Cardiac muscle cell (in vitro differentiated cells and primary cell): ENCODE results near the gene CBFA2T3. TPM values are rescaled to one million over a fixed set of nuclear protein-coding genes. Genes with fewer than 3 reads are reported as not detected.

Experiments
- DNase-seq, 2 donors: peaks; one replicate each; pipeline versions ENCODE4 v3.0.0 to v3.0.0-alpha.2; 2010 to 2017; ENCODE audit warnings: low read depth in 1 of 2, low spot score in 1 of 2
- H3K27ac ChIP-seq: fragments of 200-600 bp; sonication (generic); 2 replicates; pipeline ENCODE4 v1.5.1; 2016
- H3K27me3 ChIP-seq: fragments of 200-600 bp; sonication (generic); 2 replicates; pipeline ENCODE4 v1.6.0; 2016; ENCODE audit warnings: control low read depth
- H3K36me3 ChIP-seq: fragments of 200-600 bp; sonication (generic); 2 replicates; pipeline ENCODE4 v1.5.1; 2016; ENCODE audit warnings: control low read depth
- H3K4me1 ChIP-seq: fragments of 200-600 bp; sonication (generic); 2 replicates; pipeline ENCODE4 v1.8.1; 2017; ENCODE audit warnings: low read depth, mild to moderate bottlenecking, mixed run types
- H3K4me3 ChIP-seq: fragments of 200-600 bp; sonication (generic); 2 replicates; pipeline ENCODE4 v1.5.1; 2016; ENCODE audit warnings: mild to moderate bottlenecking
- H3K9me3 ChIP-seq: fragments of 200-600 bp; sonication (generic); 2 replicates; pipeline ENCODE4 v1.5.1; 2017; ENCODE audit warnings: low read depth, mild to moderate bottlenecking, control low read depth
- CTCF ChIP-seq: IDR thresholded peaks from 2 replicates; pipeline ENCODE4 v1.5.1; 2012; ENCODE audit warnings: low read depth, mild to moderate bottlenecking, low read length
- polyA plus RNA-seq: library from polyadenylated mRNA; unstranded; fragments of >200 nt; fragmentation: Nextera tagmentation; extraction: Ambion mirVana; gene quantifications from 2 replicates; pipeline ENCODE4 v1.2.1, GENCODE V29; 2016
- total RNA-seq: library from RNA; depleted of rRNA; stranded (reverse); fragments of >200 nt; gene quantifications from 2 replicates; pipeline ENCODE4 v1.2.3, GENCODE V29; 2016

CBFA2T3 gene
- total and polyA plus RNA-seq, 2 experiments from 2014 or later: 0.69 to 1.5 TPM

- no peak for DNase-seq
- H3K27me3 ChIP-seq: no peaks in the 10 kb centered on the region
- no peaks in the 10 kb centered on the region for H3K4me1 ChIP-seq
- TF ChIP-seq CTCF: no peak
- H3K4me3 ChIP-seq: no peak overlapping the region
- no peak overlapping the region for H3K27ac ChIP-seq
- peaks cover 2% of the 10 kb centered on the region for H3K36me3 ChIP-seq
- H3K9me3 ChIP-seq: no peaks in the 10 kb centered on the region
These were observed 143.9 kb downstream of the CBFA2T3 start for GRCh38 chr16:88833086-88833485.

- no peaks in the 10 kb centered on the region for H3K27me3 ChIP-seq
- H3K36me3 ChIP-seq: peaks cover 2% of the 10 kb centered on the region
- no peaks in the 10 kb centered on the region for H3K9me3 ChIP-seq
- no peak overlapping the region for H3K4me3 ChIP-seq
- no peak for TF ChIP-seq CTCF
- no peak overlapping the region for H3K27ac ChIP-seq
- H3K4me1 ChIP-seq: no peaks in the 10 kb centered on the region
- no peak for DNase-seq
These were observed 145.2 kb downstream of the CBFA2T3 start for GRCh38 chr16:88831838-88832237.

GRCh38 chr16:88830783-88831182 lies 146.2 kb downstream of the CBFA2T3 start:
- Histone ChIP-seq H3K9me3 (no peaks in the 10 kb centered on the region), H3K4me1 (no peaks in the 10 kb centered on the region), H3K27ac (no peak overlapping the region), H3K36me3 (peaks cover 2% of the 10 kb centered on the region), H3K4me3 (no peak overlapping the region), H3K27me3 (no peaks in the 10 kb centered on the region)
- TF ChIP-seq CTCF: no peak
- no peak for DNase-seq

GRCh38 chr16:88830258-88830657 lies 146.7 kb downstream of the CBFA2T3 start:
- Histone ChIP-seq H3K27me3 (no peaks in the 10 kb centered on the region), H3K36me3 (peaks cover under 1% of the 10 kb centered on the region), H3K4me3 (no peak overlapping the region), H3K9me3 (no peaks in the 10 kb centered on the region), H3K4me1 (no peaks in the 10 kb centered on the region), H3K27ac (no peak overlapping the region)
- no peak for TF ChIP-seq CTCF
- DNase-seq: peak; percentile 21 to 34

GRCh38 chr16:88828711-88829110 lies 148.3 kb downstream of the CBFA2T3 start:
- no peak for DNase-seq
- Histone ChIP-seq H3K27me3 (no peaks in the 10 kb centered on the region), H3K4me1 (no peaks in the 10 kb centered on the region), H3K36me3 (no peaks in the 10 kb centered on the region), H3K4me3 (no peak overlapping the region), H3K27ac (no peak overlapping the region), H3K9me3 (no peaks in the 10 kb centered on the region)
- TF ChIP-seq CTCF: no peak

GRCh38 chr16:88827727-88828126 lies 149.3 kb downstream of the CBFA2T3 start:
- Histone ChIP-seq H3K27me3 (no peaks in the 10 kb centered on the region), H3K9me3 (no peaks in the 10 kb centered on the region), H3K27ac (no peak overlapping the region), H3K4me3 (no peak overlapping the region), H3K36me3 (no peaks in the 10 kb centered on the region), H3K4me1 (no peaks in the 10 kb centered on the region)
- DNase-seq: no peak
- TF ChIP-seq CTCF: no peak
